IPS-NIHi7 (cell line): ENCODE data around the gene ZBTB8A.
"Not testable (repeated sequence)": the region's sequence is repeated elsewhere in the genome, so short reads cannot be mapped to it uniquely, and the experiment has no call there.

Experiments used
- DNase-seq: peaks from one replicate; pipeline ENCODE4 v3.0.0; 2012; ENCODE audit warnings: mixed read lengths; ENCODE audit errors: extremely low spot score

The ZBTB8A gene

DNA sequence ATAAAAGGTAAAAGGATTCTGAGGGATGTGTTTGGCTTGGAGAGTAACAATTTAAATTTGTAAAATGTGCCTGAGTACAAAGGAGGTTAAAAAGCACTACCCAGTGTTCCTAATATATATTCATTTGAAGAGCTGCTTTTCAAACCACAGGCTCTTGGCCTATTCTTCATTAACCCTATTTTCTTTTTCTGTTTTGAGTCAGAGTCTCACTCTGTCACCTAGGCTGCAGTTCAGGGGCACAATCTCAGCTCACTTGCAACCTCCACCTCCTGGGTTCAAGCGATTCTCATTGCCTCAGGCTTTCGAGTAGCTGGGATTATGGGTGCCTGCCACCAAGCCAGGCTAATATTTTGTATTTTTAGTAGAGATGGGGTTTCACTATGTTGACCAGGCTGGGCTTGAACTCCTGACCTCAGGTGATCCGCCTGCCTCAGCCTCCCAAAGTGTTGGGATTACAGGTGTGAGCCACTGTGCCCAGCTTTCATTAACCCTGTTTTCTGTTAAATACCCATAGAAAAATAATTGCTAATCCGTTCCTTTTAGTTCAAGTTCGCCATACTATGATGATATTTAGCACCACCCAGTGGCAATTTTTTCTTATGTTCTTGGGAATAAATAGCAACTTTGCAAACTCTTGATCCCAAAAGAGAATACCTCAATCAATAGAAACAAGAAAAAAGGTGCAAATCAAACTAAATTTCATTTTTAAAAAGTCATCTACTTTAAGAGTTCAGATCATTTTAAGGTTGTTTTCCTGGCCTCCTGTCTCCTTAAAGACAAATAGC, 80.7 kb downstream of the ZBTB8A start:
- DNase-seq: no peak

DNA sequence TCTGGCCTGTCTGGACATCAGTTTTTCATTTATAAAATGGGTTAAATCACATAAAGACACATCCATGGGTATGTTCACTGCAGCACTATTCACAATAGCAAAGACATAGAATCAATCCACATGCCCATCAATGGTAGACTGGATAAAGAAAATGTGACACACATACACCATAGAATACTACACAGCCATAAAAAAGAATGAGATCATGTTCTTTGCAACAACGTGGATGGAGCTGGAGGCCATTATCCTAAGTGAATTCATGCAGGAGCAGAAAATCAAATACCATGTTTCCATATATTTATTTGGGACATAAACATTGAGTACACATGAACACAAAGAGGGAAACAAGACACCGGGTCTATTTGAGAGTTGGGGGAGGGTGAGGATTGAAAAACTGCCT, 83.0 kb downstream of the ZBTB8A start:
- DNase-seq: no peak

DNA sequence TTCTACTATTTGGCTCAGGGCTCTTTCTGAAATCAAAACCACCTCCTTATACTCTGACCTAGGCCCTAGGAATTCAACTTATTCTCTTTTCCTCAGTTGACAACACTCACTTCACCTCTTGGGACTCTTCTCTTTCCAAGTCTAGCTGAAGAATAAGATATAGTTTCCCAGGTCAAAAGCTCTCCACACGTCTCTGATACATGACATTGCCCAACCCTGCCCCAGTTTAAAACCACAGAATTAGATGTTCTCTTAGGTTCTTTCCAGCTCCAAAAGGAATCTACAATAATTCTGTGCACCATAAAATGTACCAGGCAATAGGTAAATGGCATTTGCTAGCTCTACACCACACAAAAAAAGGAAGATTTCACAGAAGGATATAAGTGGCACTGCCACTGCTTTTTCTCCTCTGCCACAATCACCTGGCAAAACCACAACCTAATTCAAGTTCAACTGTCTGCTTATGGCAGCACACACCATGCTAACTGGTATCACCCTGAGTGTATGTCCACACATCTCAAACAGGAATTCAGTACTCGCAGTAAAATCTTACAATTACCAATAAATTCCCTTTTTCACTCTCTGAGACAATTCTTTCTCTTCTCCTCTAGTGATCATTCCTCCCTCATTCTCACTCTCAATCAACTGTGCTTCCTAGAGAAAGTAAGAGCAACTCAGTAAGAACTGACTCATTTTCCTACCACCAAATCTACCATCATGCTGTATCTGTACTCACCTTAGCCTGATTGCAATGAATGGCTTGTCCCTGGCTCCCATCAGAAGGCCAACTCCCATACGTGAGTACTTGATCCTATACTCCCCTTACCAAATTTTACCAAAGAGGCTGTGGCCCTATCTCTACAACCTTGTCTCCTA, 83.8 kb downstream of the ZBTB8A start:
- no peak for DNase-seq

DNA sequence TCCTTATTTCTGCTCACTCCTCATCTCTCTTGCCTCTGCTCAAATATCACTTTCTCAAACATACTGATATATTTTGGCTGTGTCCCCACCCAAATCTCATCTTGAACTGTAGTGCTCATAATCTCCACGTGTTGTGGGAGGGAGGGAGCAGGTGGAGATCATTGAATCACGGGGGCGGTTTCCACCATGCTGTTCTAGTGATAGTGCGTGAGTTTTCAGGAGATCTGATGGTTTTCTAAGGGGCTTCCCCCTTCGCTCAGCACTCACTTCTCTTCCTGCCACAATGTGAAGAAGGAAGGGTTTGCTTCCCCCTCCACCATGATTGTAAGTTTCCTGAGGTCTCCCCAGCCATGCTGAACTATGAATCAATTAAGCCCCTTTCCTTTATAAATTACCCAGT, 84.5 kb downstream of the ZBTB8A start:
- no peak for DNase-seq

DNA sequence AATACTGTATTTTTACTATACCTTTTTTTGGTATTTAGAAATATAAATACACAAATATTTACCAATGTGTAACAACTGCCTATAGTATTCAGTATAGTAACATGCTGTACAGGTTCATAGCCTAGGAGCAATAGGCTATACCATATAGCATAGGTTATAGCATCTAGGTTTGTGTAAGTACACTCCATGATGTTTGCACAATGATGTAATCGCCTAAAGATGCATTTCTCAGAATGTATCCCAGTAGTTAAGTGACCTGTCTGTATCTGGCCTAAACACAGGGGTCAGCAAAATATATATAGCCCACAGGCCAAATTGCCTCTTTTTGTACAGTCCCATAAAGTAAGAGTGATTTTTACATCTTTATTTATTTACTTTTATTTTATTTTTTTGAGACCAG, 86.9 kb downstream of the ZBTB8A start:
- DNase-seq: no peak

DNA sequence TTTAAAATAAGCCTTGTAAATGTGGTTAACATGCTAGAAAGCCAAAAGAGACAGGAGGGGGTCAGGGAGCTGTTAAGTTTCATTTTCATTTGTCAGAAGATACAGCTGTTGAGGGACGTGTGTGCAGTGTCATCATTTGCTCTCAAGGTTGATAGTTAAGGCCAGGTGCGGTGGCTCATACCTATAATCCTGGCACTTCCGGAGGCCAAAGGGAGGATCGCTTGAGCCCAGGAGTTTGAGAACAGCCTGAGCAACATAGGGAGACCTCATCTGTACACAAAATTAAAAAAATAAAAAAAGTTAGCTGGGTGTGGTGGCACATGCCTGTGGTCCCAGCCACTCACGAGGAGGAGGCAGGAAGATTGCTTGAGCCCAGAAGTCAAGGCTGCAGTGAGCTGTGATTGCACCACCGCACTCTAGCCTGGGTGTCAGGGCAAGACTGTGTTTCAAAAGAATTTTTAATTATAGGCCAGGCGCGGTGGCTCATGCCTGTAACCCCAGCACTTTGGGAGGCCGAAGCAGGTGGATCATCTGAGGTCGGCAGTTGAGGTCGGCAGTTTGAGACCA, 88.5 kb downstream of the ZBTB8A start:
- no peak for DNase-seq

DNA sequence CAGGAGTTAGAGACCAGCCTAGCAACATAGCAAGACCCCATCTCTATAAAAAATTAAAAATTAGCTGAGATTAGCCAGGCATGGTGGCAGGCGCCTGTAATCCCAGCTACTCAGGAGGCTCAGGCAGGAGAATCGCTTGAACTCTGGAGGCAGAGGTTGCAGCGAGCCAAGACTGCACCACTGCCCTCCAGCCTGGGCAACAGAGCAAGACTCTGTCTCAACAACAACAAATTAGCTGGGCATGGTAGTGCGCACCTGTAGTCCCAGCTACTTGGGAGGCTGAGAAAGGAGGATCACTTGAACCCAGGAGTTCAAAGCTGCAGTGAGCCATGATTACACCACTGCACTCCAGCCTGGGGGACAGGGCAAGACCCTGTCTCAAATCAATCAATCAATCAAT, 90.9 kb downstream of the ZBTB8A start:
- not testable (repeated sequence) for DNase-seq

DNA sequence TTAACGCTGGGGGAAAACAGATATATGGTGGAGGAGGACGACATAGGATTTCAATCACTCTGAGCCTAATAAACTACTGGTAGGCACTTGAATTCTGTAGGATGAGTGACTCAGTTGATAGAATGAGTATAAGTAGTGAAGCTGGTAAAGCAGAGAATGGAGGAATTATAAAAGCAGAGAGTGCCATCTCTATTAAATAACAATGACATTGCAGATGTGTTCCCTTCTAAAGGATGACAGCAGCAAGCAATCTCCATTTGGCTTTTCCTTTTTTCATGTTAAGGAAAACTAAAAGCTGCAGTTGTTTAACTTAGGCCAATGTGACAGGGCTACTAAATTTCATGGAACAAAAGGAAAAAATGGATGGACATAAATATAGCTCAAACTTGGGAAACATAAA, 93.6 kb downstream of the ZBTB8A start:
- no peak for DNase-seq

DNA sequence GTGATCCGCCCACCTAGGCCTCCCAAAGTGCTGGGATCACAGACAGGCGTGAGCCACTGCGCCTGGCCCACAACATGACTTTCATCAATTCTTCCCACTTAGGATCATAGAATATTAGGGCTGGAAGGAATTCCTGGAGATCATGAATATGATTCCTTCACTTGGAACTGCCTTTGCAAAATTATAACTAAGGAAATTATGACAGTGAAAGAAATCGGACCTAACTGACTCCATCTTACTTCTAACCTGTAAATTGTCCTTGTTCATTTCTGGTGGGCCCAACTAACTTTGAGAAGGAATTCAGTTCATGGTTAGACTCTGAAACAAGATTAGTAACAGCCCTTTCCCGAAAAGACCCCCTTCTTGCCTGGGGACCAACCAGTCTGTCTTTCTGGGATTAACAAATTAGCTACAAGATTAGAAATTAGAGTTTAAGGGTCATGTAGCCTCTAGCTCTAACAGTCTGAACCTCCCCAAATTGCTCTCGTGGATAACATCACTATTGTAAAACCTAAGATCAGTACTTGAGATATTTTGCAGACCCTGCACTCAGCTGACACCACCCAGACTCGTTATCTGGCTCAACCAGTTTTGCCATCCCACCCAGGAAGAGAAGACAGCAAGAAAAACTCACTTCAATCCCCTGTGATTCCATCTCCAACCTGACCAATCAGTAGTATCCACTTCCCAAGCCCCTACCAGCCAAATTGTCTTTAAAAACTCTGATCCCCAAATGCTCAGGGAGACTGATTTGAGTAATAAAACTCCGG, 96.5 kb downstream of the ZBTB8A start:
- DNase-seq: no peak

DNA sequence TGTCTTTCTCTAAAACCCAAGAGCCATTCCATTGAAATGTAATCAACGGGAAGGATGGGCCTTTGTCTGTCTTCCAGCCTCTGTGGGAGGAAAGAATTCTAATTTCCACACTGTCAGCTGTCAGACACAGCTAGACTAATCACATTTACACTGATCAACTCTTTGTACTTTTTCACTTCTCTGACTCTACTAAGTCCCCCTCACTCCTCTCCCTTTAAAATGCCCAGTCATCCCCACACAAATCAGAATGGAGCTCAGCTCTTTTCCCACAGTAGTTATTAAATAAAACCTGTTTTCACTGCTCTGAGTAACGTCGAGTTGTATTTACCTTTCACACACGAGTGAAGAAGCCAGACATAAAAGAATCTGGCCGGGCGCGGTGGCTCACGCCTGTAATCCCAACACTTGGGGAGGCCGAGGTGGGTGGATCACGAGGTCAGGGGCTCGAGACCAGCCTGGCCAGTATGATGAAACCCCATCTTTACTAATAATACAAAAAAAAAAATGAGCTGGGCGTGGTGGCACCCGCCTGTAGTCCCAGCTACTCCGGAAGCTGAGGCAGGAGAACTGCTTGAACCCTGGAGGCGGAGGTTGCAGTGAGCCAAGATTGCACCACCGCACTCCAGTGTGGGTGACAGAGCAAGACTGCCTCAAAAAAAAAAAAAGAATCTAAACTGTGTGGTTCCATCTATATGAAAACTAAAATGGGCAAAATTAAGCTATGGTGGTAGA, 97.9 kb downstream of the ZBTB8A start:
- no peak for DNase-seq

DNA sequence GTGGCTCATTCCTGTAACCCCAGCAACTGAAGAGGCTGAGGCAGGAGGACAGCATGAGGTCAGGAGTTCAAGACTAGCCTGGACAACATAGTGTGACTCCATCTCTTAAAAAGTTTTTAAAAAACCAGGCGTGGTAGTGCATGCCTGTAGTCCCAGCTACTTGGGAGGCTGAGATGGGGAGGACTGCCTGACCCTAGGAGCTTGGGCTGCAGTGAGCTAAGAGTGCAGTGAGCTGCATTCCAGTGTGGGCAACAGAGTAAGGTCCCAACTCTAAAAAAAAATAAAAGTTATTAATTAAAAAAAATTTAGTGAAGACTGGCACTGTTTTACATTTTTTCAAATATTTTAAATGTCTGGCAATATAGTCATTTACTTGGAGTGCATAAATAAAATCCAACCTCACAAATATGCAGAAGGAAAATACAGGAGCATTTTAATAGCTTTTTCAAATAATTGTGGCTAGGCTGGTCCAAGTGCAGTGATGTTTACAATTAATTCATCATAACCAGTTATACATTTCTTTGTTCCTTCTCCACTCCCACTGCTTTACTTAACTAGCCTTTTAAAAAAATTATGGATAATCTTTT, 100.4 kb downstream of the ZBTB8A start:
- no peak for DNase-seq

DNA sequence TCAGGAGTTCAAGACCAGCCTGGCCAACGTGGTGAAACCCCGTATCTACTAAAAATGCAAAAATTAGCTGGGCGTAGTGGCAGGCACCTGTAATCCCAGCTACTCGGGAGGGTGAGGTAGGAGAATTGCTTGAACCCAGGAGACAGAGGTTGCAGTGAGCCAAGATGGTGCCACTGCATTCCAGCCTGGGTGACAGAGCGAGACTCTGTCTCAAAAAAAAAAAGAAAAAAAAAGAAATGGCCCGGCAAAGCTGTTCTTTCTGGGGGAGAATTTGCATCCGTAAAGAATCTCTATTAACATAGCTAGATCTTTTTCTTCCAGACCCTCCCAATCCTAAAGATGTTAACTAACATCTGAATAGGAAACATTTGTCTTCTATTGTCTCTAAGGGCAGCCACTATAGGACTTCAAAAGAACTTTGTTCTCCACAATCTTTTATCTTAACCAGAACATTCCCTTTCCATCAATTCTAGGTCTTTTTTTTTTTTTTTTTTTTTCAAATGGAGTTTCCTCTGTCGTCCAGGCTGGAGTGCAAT, 103.1 kb downstream of the ZBTB8A start:
- not testable (repeated sequence) for DNase-seq

DNA sequence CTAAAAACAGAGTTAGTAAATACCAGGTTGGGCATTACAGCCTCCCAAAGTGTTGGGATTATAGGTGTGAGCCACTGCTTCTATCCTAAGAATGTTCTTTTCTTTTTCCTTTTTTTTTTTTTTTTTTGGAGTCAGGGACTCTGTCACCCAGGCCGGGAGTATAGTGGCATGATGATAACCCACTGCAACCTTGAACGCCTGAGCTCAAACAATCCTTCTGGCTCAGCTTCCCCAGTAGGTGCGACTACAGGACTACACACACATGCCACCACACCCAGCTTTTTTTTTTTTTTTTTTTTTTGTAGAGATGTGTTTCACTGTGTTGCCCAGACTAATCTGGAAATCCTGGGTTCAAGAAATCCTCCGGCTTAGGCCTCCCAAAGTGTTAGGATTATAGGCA, 105.2 kb downstream of the ZBTB8A start:
- no peak for DNase-seq

DNA sequence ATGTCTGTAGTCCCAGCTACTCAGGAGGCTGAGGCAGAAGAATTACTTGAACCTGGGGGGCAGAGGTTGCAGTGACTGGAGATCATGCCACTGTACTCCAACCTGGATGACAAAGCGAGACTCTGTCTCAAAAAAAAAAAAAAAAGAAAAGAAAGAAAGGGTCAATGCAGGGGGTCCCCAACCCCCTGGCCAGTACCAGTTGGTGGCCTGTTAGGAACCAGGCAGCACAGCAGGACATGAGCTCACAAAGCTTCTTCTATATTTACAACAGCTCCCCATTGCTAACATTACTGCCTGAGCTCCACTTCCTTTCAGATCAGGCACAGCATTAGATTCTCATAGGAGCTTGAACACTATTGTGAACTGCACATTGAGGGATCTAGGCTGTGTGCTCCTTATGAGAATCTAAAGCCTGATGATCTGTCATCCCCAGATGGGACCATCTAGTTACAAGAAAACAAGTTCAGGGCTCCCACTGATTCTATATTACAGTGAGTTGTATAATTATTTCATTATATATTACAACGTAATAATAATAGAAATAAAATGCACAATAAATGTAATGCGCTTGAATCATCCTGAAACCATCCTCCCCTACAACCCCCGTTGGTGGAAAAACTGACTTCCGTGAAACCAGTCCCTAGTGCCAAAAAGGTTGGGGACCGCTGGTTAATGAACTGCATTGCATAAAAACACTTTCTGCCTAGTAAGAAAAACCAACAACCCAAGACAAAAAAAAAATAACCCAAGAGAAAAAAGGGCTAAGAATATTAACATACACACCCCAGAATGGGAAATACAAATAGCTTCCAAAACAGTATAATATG, 108.3 kb downstream of the ZBTB8A start:
- DNase-seq: no peak

DNA sequence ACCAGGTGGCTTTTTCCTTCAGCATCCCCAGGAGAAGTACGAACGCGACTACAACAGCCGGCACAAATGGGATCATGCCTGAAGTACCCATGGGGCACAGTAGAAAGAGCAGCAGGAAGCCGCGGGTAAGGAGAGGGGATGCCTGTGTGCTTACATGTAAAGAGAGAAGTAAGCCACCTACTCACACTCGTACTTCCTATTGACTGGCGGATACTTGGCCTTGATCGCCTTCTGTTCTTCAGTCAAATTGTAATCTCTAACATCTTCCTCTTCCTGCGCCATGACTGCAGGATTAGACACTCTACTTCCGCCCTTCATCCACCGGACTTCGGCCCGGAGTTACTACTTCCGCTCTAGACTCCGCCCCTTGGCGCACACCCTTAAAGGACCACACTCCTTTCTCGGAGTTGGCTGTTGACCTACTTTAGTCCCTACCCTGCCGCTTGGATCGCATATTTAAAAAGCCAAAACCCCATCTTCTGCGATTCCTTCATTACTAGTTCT, 111.1 kb downstream of the ZBTB8A start, which contains the start of gene ZBTB8OS:
Gene ZBTB8OS (minus strand): TSS at position 303 of the 504 bp plus-strand sequence. CDS start 21 bp downstream, at position 282.
- DNase-seq: peak; percentile 86

DNA sequence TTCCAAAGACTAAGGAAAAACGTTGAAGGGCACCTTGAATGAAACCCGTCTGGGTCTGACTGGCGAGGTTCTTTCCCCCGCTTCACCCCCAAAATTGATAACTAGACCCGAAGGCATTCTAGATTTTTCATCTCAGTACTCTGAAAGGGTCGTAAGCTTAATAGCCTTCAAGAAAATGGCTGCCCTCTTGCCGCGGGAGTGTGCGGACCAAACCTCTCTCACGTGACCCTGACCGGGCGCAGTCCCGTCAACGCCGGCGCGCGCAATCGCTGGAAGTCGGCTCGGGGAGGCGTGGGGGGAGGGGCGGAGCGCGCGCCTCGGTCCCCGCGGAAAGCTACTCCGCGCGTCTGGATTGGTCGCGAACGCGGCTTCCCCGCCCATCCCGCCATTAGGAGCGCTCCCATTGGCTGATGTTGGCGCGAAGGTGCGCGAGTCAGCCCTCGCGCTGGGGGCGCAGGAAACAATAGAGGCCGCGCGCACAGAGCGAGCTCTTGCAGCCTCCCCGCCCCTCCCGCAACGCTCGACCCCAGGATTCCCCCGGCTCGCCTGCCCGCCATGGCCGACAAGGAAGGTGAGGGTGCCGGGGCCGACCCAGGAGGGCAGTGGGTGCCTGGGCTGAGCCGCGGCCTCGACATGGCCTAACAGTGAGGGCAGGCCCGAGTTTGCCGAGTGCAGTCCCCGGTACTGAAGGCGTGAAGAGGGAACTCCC, 111.7 kb downstream of the ZBTB8A start, which contains the start of gene RBBP4:
Gene RBBP4 (plus strand): TSS at position 457 of the 709 bp plus-strand sequence. CDS start 99 bp downstream, at position 556.
- peak; percentile 99 for DNase-seq

DNA sequence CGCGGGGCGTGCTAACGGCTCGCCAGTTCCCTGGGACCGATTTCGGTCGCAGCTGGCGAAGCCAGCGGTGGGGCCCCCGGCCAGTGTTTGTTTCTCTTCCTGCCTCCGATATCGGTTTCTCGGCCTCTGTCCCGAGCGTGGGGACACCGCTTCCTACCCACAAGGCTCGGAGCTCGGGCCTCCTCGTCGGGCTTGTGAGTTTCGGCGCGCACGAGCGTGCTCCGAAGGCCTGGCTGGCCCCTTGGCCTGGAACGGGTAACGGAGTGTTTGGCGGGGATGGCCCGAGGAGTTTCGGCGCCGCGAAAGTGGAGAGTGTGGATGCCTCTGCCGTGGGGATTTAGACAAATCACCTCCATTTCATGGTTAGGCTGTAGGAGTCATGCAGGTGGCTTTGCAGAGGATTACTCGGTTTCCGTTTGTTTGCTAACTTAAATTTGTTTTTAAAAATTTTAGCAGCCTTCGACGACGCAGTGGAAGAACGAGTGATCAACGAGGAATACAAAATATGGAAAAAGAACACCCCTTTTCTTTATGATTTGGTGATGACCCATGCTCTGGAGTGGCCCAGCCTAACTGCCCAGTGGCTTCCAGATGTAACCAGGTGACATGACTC, 112.3 kb downstream of the ZBTB8A start:
- DNase-seq: no peak
